HFF-Myc (cell line): Measurements from ENCODE around the gene SEC24C.

Experiments used
- DNase-seq: peaks from one replicate; pipeline ENCODE4 v3.0.0-alpha.2; 2011; ENCODE audit warnings: low read depth; ENCODE audit errors: extremely low read depth
- H3K4me3 ChIP-seq: replicated peaks from 2 replicates; pipeline ENCODE4 v1.5.1; 2011; ENCODE audit warnings: low read depth, mild to moderate bottlenecking, control low read depth, low read length
- CTCF ChIP-seq: IDR thresholded peaks from 2 replicates; pipeline ENCODE4 v1.5.1; 2012; ENCODE audit warnings: mild to moderate bottlenecking, low read depth, low read length, control low read depth; ENCODE audit errors: missing control alignments

The SEC24C gene

GRCh38 chr10:73746721-73747120, 2.5 kb downstream of the SEC24C start:
- no peak overlapping the region for H3K4me3 ChIP-seq
- TF ChIP-seq CTCF = no peak
- DNase-seq = no peak

GRCh38 chr10:73750819-73751218, 6.6 kb downstream of the SEC24C start:
- DNase-seq = no peak
- no peak for TF ChIP-seq CTCF
- no peak overlapping the region for H3K4me3 ChIP-seq

DNA sequence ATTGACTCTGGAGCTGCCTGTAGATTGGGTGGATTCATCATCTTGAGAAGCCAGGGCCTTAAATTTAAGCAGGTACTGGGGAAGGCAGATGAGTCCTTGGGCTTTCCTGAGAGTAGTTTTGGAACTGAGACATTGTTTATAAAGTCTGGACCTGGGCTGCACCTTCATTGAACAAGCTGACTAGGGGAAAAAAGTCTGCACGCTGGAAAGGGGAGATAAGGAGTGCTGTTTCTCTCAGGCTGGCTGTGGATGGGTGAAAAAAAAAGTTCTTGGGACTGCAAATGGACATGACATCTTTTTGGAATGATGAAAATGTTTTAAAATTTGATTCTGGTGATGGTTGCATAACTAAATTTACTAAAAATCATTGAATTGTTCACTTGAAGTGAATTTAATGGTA, 12.0 kb downstream of the SEC24C start:
- TF ChIP-seq CTCF = no peak
- DNase-seq = no peak
- no peak overlapping the region for H3K4me3 ChIP-seq

DNA sequence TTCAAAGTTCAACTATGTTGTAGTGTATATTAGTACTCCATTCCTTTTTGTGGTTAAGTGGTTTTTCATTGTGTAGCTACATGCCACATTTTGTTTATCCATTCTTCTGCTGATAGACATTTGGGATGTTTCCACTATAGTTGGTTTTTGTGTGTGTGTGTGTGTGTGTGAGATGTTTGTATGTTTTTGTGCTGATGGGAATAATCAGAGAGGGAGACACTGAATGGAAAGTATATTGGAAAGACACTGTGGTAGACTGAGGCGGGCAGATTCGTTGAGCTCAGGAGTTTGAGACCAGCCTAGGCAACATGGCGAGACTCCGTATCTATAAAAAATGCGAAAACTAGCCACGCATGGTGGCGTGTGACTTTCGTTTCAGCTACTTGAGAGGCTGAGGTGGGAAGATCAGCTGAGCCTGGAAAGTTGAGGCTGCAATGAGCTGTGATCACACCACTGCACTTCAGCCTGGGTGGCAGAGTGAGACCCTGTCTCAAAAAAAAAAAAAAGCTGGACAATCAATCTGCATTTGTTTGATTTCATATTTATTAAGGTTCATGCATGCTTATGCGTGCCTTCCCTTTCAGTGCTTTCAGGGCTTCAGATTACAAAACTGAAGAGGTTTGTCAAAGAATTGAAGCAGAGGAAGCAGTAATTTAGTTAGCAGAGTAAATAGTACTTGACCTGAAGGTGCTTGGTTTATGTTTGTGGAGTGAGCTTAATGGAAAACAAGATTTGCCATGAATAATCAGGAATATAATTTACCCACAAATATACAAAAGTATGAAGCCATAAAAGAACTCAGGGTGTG, 14.7 kb downstream of the SEC24C start:
- H3K4me3 ChIP-seq = no peak overlapping the region
- TF ChIP-seq CTCF = no peak
- no peak for DNase-seq

- no peak for DNase-seq
- TF ChIP-seq CTCF = no peak
- H3K4me3 ChIP-seq = no peak overlapping the region
Measured at GRCh38 chr10:73759512-73760115, 15.4 kb downstream of the SEC24C start.

GRCh38 chr10:73761781-73762180, 17.6 kb downstream of the SEC24C start:
- no peak overlapping the region for H3K4me3 ChIP-seq
- no peak for DNase-seq
- TF ChIP-seq CTCF = no peak
